SK-N-SH treated with all-trans-retinoic acid at 6 μM for 48 hours (cell line): ENCODE data around the gene CSF2.

ENCODE experiments used
- ATAC-seq: fragments of 200-7000 bp; cut with Tn5 transposase; 3 replicates; pipeline ENCODE4 v1.9.1; 2020; ENCODE audit warnings: mild to moderate bottlenecking, moderate library complexity
- ARNTL ChIP-seq: fragments of 450-650 bp; formaldehyde crosslinking; IDR thresholded peaks from 2 replicates; pipeline ENCODE4 v1.5.0; 2020; ENCODE audit warnings: low read depth, mild to moderate bottlenecking, moderate library complexity, borderline replicate concordance
- BACH2 ChIP-seq: fragments of 250-450 bp; sonication (Bioruptor Pico); IDR thresholded peaks from 2 replicates; pipeline ENCODE4 v1.9.0; 2021; ENCODE audit warnings: mild to moderate bottlenecking, borderline replicate concordance
- CREB5 ChIP-seq: fragments of 250-450 bp; sonication (Bioruptor Pico); IDR thresholded peaks from 2 replicates; pipeline ENCODE4 v1.5.1; 2020; ENCODE audit warnings: low read depth, mild to moderate bottlenecking, moderate library complexity
- CSDC2 ChIP-seq: fragments of 250-450 bp; sonication (Bioruptor Pico); IDR thresholded peaks from 2 replicates; pipeline ENCODE4 v1.5.0; 2020; ENCODE audit warnings: mild to moderate bottlenecking, moderate library complexity
- CSRNP3 ChIP-seq: fragments of 250-450 bp; sonication (Bioruptor Pico); IDR thresholded peaks from 2 replicates; pipeline ENCODE4 v1.5.1; 2021; ENCODE audit warnings: mild to moderate bottlenecking, moderate library complexity
- ESRRG ChIP-seq: fragments of 250-450 bp; sonication (Bioruptor Pico); IDR thresholded peaks from 2 replicates; pipeline ENCODE4 v1.6.1; 2021; ENCODE audit warnings: mild to moderate bottlenecking
- ISL1 ChIP-seq: fragments of 250-450 bp; sonication (Bioruptor Pico); IDR thresholded peaks from 2 replicates; pipeline ENCODE4 v2.1.2; 2022; ENCODE audit warnings: mild to moderate bottlenecking, moderate library complexity
- OSR1 ChIP-seq: fragments of 250-450 bp; sonication (Bioruptor Pico); IDR thresholded peaks from 2 replicates; pipeline ENCODE4 v1.8.0; 2022; ENCODE audit warnings: moderate library complexity, mild to moderate bottlenecking, inconsistent platforms
- PATZ1 ChIP-seq: fragments of 250-450 bp; sonication (Bioruptor Pico); IDR thresholded peaks from 2 replicates; pipeline ENCODE4 v1.8.0; 2020; ENCODE audit warnings: mild to moderate bottlenecking, moderate library complexity, borderline replicate concordance
- PPARA ChIP-seq: fragments of 250-450 bp; sonication (Bioruptor Pico); IDR thresholded peaks from 2 replicates; pipeline ENCODE4 v1.5.0; 2020; ENCODE audit warnings: mild to moderate bottlenecking, borderline replicate concordance
- RARB ChIP-seq: fragments of 250-450 bp; sonication (Bioruptor Pico); IDR thresholded peaks from 2 replicates; pipeline ENCODE4 v1.8.0; 2021; ENCODE audit warnings: mild to moderate bottlenecking, moderate library complexity
- TCF4 ChIP-seq: fragments of 250-450 bp; sonication (Bioruptor Pico); IDR thresholded peaks from 2 replicates; pipeline ENCODE4 v1.8.0; 2021; ENCODE audit warnings: mild to moderate bottlenecking, moderate library complexity, borderline replicate concordance
- ZC3H10 ChIP-seq: fragments of 250-450 bp; sonication (Bioruptor Pico); IDR thresholded peaks from 2 replicates; pipeline ENCODE4 v1.5.1; 2021; ENCODE audit warnings: mild to moderate bottlenecking, moderate library complexity
- ZFP3 ChIP-seq: fragments of 250-450 bp; sonication (Bioruptor Pico); IDR thresholded peaks from 2 replicates; pipeline ENCODE4 v1.5.0; 2020; ENCODE audit warnings: mild to moderate bottlenecking, moderate library complexity
- ZFP30 ChIP-seq: fragments of 450-650 bp; formaldehyde crosslinking; IDR thresholded peaks from 2 replicates; pipeline ENCODE4 v1.5.0; 2022; ENCODE audit warnings: mild to moderate bottlenecking, moderate library complexity
- ZNF565 ChIP-seq: fragments of 450-650 bp; formaldehyde crosslinking; conservative IDR thresholded peaks from 2 replicates; pipeline ENCODE4 v1.5.0; 2020; ENCODE audit warnings: low read depth, mild to moderate bottlenecking, moderate library complexity
- ZNF8 ChIP-seq: fragments of 450-650 bp; formaldehyde crosslinking; IDR thresholded peaks from 2 replicates; pipeline ENCODE4 v1.5.0; 2020; ENCODE audit warnings: mild to moderate bottlenecking, moderate library complexity

The CSF2 gene

GRCh38 chr5:132076983-132077382 lies 3.4 kb downstream of the CSF2 start (continued):
- TF ChIP-seq OSR1 (CRISPR knock-in tag): no peak

GRCh38 chr5:132079081-132079480 lies 5.5 kb downstream of the CSF2 start:
- TF ChIP-seq RARB (CRISPR knock-in tag): no peak
- no peak for TF ChIP-seq ZFP3 (CRISPR knock-in tag)
- TF ChIP-seq BACH2 (CRISPR knock-in tag): no peak
- TF ChIP-seq CSRNP3: no peak
- TF ChIP-seq OSR1 (CRISPR knock-in tag): no peak
- no peak for TF ChIP-seq ISL1 (CRISPR knock-in tag)
- TF ChIP-seq ZNF8: no peak
- ATAC-seq: no peak

- ATAC-seq: no peak
- TF ChIP-seq OSR1 (CRISPR knock-in tag) (no peak), ZNF8 (no peak), CREB5 (no peak), PPARA (CRISPR knock-in tag) (no peak), ESRRG (CRISPR knock-in tag) (no peak), ZC3H10 (CRISPR knock-in tag) (no peak), CSRNP3 (no peak), ZFP30 (no peak)
These were observed 6.0 kb downstream of the CSF2 start for GRCh38 chr5:132079619-132080018.

- no peak for ATAC-seq
- TF ChIP-seq ESRRG (CRISPR knock-in tag) (no peak), TCF4 (CRISPR knock-in tag) (no peak), CSDC2 (CRISPR knock-in tag) (no peak)
These were observed 7.0 kb downstream of the CSF2 start for GRCh38 chr5:132080595-132080994.

- ATAC-seq: no peak
These were observed 7.9 kb downstream of the CSF2 start for GRCh38 chr5:132081458-132081857.

More at GRCh38 chr5:132081458-132081857, 7.9 kb downstream of the CSF2 start:
- TF ChIP-seq CSRNP3 (no peak), ESRRG (CRISPR knock-in tag) (no peak), ZNF565 (CRISPR knock-in tag) (no peak), BACH2 (CRISPR knock-in tag) (no peak), CREB5 (no peak), PATZ1 (no peak), TCF4 (CRISPR knock-in tag) (no peak), ARNTL (CRISPR knock-in tag) (no peak)
